Activated naive CD4-positive, alpha-beta T cell (primary cell): ENCODE data around the gene RREB1.

Source experiments
- DNase-seq, 4 experiments: peaks; one replicate each; lab custom pipeline; 2025; lab: John Stamatoyannopoulos, UW

The RREB1 gene

DNA sequence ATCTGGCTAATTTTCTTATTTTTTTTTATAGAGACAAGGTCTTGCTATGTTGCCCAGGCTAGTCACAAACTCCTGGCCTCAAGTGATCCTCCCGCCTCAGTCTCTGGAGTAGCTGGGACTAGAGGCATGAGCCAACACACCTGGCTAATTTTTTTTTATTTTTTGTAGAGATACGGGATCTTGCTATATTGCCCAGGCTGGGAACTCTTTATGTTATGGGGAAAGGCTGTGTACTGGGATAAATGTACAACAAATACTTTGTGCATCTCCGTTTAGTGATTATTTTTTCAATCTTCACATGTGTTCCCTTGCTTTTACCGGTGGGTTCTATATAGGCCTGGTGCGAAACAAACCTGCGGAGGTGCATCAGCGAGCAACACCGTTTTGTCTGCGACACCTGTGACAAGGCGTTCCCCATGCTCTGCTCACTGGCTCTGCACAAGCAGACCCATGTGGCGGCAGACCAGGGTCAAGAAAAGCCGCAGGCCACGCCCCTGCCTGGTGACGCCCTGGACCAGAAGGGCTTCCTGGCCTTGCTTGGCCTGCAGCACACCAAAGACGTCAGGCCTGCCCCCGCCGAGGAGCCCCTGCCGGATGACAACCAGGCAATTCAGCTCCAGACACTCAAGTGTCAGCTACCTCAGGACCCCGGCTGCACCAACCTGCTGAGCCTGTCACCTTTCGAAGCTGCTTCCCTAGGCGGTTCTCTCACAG lies 121.1 kb downstream of the RREB1 start:
- DNase-seq: no peak

DNA sequence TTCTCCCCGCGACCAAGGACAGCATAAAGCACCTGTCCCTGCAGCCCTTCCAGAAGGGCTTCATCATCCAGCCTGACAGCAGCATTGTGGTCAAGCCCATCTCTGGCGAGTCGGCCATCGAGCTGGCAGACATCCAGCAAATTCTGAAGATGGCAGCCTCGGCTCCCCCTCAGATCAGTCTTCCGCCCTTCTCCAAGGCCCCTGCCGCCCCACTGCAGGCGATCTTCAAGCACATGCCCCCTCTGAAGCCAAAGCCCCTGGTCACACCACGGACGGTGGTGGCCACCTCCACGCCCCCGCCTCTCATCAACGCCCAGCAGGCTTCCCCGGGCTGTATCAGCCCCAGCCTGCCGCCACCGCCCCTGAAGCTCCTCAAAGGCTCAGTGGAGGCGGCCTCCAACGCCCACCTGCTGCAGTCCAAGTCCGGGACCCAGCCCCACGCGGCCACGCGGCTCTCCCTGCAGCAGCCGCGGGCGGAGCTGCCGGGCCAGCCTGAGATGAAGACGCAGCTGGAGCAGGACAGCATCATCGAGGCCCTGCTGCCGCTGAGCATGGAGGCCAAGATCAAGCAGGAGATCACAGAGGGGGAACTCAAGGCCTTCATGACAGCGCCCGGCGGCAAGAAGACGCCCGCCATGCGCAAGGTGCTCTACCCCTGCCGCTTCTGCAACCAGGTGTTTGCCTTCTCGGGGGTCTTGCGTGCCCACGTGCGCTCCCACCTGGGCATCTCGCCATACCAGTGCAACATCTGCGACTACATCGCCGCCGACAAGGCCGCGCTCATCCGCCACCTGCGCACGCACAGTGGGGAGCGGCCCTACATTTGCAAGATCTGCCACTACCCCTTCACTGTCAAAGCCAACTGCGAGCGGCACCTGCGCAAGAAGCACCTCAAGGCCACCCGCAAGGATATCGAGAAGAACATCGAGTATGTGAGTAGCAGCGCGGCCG lies 121.9 kb downstream of the RREB1 start:
- DNase-seq: no peak

DNA sequence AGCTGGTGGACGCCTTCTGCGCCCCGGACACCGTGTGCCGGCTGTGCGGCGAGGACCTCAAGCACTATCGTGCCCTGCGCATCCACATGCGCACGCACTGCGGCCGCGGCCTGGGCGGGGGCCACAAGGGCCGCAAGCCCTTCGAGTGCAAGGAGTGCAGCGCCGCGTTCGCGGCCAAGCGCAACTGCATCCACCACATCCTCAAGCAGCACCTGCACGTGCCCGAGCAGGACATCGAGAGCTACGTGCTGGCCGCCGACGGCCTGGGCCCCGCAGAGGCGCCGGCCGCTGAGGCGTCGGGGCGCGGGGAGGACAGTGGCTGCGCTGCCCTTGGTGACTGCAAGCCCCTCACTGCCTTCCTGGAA lies 122.5 kb downstream of the RREB1 start:
- DNase-seq: no peak

DNA sequence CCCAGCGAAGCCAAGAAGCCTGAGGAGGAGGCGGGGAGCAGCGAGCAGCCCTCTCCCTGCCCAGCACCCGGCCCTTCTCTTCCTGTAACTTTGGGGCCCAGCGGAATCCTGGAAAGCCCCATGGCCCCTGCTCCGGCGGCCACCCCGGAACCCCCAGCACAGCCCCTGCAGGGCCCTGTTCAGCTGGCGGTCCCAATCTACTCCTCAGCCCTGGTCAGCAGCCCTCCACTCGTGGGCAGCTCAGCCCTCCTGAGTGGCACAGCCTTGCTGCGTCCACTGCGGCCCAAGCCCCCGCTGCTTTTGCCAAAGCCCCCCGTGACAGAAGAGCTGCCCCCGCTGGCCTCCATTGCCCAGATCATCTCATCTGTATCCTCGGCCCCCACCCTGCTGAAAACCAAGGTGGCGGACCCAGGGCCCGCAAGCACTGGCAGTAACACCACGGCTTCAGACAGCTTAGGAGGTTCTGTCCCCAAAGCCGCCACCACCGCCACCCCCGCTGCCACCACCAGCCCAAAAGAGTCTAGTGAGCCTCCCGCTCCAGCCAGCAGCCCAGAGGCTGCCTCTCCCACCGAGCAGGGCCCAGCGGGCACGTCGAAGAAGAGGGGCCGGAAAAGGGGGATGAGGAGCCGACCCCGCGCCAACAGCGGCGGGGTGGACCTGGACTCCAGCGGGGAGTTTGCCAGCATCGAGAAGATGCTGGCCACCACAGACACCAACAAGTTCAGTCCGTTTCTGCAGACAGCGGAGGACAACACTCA lies 123.4 kb downstream of the RREB1 start:
- DNase-seq: no peak

DNA sequence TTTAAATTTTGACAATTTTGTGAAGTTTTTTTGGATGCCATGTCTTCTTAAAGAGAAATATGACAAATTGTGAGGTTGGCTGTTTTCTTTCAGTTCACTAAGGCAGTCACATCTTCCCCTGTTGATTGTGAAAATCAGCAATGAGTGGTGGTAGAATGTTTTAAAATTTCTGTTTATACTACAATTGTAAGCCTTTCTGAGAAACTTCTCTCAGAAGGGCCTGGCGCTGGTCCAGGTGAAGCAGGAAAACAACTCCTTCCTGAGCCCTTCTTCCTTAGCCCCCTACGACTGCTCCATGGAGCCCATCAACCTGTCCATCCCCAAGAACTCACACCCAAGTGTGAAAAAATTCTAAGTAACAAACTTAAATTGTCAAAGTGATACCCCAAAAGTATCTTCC lies 124.6 kb downstream of the RREB1 start:
- DNase-seq: no peak

DNA sequence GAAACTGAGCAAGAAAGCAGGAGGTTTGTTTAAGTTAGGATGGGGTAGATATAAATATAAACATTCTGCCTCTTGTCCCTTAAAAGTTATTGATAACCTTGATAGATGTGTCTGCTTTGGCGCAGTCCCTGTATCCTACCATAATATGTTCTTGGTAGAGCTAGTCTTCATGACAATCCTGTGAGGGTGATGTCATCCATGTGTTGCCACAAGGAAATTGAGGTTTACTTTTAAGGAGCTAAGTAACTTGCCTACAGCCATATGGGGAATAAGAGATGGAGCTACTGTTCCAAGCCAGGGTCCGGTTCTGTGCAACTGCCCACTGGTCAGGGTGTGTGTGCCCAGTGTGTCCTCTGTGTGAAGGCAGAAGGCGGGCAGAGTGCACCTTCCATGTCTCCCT lies 126.8 kb downstream of the RREB1 start:
- no peak for DNase-seq

DNA sequence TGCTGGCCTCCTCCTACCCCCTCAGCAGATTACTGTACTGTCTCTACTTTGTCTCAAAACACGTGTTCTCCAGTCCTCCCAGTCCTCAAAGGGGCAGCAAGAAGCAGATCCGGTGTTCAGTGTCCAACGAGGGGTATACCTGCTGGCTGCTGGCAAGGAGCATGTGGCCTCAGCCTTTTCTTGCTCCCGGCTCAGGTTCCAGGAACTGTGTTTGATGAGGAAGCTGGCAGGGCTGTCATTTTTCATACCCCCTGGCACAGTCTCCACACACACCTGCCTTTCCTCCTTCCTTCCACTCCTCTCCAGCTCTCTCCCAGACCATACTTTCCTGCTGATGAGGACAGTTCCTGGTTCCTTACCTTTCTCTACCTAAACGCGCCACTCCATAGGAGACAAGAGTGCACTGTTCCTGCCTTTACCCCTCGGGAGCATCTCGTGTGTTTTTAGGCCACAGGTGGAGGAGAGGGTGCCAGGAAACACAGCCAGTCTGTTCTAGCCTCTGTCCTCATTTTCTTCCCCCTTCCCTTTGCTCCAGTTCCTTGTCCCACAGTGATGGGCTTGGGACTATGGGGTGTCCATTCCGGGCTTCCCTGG lies 128.0 kb downstream of the RREB1 start:
- DNase-seq: no peak

DNA sequence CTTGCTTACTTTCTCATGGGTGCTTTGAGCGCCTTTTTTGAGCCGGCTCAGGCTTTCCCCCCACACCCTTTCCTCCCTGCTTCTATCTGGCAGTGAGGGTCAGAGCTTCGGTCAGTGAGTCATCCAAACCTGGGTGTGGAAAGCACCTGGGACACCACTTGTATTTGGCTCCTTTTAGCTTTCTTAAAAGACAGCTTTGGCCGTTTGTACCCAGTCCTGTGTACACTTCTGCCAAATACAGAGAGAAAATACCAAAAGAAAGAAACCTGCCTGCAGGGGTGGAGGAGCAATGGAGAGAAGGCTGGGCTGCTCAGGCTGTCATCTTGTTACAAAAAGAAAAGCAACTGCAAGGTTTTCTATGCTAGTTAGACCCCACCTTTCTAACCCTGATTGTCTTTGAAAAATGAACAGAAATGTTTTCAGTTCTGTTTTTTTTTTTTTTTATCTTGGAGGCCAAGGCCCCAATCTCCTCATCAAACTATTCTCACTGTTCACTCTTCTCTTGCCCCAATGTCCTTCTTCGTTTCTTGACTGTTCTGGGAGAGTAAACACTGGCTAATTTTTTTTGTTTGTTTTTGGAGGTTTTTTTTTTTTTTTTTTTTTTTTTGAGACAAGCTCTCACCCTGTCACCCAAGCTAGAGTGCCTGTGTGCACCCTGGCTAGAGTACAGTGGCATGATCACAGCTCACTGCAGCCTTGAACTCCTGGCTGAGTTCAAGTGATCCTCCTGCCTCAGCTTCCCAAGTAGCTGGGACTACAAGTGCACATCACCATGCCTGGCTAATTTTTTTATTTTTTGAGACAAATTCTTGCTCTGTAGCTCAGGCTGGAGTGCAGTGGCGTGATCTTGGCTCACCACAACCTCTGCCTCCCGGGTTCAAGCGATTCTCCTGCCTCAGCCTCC lies 128.8 kb downstream of the RREB1 start:
- DNase-seq: no peak

DNA sequence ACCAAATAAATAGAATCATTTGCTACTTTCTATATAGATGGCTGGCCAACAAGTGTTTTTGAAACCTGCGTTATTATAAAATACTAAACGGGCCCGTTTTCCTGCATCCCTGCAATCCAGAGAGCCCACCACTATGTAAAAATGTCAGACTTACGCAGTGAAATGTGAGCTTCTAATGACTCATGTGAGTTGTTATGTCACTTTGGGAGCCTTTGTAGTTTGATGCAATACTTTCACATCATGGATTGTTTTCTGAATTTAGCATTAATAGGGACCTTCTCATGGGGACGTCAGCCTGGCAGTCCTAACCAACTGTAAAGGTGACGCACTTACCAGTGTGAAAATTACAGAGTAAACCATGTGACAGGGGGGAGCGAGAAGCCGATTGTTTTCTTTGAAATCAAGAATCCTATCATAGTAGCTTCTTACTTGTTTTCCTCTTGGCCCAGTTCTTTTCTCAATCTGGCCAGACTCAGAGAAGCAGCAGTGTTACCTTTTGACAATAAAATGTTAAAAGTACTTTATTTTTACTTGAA lies 130.0 kb downstream of the RREB1 start:
- DNase-seq: no peak

DNA sequence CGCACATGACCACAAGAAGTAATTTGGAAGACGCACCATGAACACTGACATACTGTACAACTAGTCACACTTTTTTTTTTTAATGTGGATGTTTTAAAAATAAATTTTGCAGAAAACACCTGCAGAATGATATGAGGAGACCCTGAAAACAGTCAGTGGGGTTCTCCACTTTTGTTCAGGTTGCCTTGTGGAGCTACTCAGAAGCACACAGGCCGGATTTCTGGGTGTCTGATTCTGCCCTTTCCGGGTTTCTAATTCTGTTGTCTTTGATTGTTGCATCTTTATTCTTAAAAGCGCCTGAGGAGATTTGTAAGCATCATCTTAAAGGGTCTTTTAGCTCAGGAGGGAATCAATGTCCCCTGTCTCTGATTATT lies 130.8 kb downstream of the RREB1 start:
- no peak for DNase-seq

DNA sequence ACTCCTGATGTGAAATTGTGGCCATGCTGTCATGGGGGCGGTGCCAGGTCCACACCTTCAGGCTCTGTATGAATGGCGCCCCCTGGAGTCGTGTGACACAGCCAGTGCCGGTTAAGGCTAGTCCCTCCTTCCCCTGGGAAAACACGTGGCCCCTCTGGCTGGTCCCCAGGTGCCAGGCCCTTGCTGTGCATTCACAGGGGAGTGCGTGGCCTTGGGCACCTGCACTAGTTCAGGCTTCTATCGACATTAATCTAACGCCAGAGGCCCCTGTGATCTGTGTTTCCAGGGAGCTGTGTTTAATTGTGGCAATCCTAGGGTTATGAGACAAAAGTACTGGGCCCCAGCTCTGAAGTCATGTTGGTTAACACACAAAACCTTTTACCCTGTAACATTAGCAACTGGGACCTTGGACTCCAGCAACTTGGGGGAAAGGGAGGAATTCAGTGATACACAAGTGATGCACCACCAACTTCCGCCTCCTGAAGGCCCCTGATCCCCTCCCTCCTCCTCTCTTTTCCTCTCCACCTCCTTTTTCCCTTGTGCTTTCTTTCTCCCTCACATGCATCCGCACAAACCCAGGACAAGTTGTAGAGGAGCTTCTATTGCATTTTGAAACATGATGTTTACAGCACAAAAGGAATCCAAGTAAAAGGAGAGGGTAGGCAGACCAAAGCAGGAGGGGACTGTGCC lies 131.3 kb downstream of the RREB1 start:
- peak; percentile 13 to 68 (median 61) for DNase-seq

DNA sequence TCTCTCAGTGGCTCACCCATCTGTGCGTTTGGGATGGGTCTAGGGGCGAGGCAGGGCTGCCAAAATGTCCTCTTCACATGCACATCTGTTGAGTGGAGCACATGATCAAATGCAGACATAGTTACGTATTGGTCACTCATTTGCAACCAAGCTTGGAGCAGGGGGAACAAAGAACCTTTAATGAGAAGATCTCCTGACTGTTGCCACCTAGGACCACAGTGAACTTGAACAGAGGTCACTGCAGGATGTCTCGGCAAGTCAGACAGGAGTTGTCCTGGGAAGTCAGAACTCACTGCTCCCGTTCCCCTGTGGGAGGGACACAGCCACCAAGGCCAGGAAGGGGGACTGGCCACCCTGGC lies 131.8 kb downstream of the RREB1 start:
- DNase-seq: no peak

DNA sequence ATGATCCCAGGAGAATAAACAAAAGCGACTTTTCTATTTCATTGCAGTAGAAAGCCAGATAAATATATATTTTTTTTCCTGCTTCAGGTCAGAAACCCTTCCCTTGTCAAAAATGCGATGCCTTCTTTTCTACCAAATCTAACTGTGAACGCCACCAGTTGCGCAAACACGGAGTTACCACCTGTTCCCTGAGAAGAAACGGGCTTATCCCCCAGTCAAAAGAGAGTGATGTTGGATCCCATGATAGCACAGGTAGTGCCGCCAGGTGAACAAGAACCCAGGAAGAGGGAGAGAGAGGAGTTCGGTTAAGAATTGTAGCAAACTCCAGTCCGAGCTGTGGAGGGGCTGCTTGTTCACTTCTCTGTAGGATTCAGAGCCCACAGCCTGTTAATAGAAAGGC lies 132.6 kb downstream of the RREB1 start:
- DNase-seq: no peak

DNA sequence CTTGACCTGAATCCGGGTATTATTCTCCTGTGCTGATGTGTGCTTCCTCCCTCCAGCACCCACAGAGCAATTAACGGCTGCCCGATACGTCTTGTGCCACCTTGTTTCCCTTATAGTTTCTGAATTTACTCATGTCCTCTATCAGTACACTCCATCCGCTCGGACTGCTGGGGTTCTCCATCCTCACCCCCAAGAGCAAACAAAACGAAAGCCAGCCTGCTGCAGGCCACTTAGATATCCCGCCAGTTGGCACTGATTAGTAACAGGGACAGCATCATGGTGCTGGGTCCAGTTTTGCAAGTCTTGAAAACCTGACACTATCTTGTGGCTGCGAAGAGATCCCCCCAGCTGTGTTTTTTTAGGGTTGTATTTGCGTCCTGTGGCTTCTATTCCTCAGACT lies 133.4 kb downstream of the RREB1 start:
- DNase-seq: no peak

DNA sequence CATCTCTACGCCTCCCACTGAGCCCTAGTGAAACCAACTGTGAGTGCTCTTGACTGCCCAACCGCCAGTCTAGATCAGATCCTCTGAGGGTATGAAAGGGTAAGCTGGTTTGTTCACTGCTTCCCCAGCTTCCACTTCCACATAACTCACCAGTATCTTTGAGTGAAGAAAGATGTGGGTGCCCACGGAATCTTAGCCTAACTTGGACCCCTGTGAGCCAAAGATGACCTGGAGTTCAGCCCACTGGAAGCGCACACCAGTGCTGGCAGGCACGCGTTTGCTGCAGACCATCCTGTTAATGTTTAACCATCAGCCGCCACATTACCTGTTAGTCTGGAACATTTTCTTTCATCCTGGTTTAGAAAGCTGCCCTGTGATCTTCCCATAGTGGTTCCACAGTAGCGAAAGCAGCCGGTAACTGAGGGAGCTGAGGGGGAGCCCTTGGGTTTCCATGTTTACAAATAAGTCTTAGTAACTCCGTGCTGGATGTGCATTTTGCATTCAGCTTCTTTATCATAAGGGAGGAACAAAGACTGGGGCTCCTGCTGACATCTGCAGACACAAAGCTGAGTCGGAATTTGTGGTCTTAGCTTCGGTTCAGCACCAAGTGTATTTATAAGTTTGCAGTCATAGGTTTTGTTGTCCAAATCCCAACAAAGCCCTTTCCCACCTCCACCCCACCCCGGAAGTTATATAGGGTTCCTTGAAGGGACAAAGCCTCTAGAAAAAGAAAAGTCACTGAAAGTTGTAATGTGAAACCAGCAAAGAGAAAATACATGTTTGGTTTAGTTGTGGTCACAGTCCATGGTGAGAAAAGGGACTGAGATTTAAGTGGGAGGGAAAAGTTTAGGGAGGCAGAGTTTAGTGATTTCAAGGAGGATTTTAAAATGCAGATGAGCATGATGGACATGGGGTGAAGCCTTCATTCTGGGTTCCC lies 134.2 kb downstream of the RREB1 start:
- no peak for DNase-seq

DNA sequence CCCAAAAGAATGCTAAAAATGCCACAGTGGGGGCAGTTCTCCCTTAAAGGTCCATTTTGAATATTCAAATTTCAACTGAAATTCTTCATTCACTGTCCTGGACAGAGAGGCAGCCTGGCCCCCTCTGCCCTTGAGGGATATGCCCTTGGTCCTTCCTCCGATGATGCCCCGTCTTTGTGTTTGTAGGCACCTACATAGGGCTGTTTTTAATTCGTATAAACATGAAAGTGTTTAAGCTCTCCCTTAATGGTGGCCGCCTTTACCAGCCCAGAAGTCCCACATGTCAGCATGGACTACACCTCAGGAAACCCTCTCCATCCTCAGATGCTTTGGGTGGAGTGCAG lies 135.0 kb downstream of the RREB1 start:
- DNase-seq: no peak

DNA sequence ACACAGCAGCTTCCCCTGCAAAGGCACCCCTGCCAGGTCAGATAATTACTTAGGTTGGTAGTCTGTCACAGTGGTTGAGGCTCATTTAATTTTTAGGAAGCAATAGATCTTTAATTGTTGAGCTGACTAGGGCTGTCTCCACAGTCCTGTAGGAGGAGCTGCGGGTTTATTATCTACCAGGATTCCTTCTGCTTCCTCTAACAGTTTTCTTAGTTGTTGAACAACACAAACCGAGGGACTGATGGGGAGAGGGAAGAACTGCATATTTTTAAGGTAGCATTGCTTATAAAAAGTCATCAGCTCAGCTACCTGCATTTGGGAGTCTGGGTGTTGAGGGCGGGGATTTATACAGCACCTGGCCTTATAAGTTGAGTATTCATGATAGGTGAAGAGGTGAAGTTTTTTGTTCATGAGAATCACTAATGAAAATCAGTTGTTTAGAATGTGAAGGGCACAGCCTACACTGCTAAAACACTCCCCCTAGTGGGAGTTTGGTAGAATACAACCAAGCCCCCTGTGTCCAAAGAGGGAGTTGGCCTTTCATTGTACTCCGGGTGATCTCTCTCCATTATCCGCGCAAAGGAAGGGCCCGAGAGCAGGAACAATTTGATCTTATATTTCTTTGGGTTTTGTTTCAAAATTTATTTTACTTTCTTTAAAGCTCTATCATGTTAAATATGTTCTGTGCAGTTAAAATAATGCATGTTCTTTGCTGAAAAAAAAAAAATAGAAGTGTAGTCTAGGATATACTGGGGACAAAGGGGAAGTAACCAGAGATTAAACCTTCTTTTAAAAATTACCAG lies 135.6 kb downstream of the RREB1 start:
- peak in 1 of 4 experiments; percentile 10 for DNase-seq

DNA sequence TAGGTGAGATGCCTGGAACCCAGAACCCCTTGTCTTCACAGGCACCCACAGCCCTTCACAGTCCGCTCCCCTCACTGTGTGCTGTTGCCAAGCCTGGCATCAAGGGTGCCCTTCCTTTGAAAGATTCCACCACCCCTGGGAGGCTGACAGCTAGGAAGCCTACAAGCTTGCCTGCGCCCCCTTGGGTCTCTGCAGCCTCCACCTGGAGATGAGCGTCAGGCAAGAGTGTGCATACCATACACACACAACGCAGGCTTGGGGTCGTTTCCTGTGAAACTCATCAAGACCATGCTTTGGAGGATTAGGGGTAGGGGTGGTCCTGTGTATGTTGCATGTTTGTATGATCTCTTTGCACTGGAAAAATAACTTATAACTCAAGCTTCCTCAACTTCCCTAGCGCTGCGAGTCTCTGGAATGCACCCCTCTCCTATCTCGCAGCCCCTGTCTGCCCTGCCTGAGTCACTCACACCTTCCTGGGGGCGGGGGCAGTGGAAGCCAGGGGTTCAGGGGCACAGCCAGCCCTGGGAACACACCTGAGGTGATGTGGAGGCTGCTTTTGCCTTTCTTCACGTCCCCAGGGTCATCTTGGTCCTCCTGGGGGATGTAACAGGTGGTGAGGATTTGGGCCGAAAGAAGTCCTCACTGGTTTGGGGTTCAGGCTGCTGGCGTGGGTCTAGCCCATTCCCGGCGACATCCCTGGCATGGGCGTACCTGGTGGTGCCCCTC lies 138.1 kb downstream of the RREB1 start:
- DNase-seq: no peak
